A549 (cell line): ENCODE data around the gene ADGRF5.

ENCODE experiments used
- BHLHE40 ChIP-seq: IDR thresholded peaks from 2 replicates; pipeline ENCODE4 v1.6.1; 2012; ENCODE audit warnings: low read depth, low read length, inconsistent platforms
- CHD2 ChIP-seq: fragments of 150-350 bp; IDR thresholded peaks from 2 replicates; pipeline ENCODE4 v1.6.1; 2014; ENCODE audit warnings: low read length; ENCODE audit not compliant: partially characterized antibody
- CTCF ChIP-seq: fragments of >200 bp; sonication (Bioruptor Twin); formaldehyde crosslinking; IDR thresholded peaks from 3 replicates; pipeline ENCODE4 v1.5.1; 2016
- EP300 ChIP-seq, 2 experiments: fragments of >200 bp; sonication (Bioruptor Twin); formaldehyde crosslinking; IDR thresholded peaks; 2 replicates in 1 of 2; 3 replicates in 1 of 2; pipeline ENCODE4 v1.6.1; 2016 to 2017
- HDAC2 ChIP-seq: fragments of 200-600 bp; sonication (generic); IDR thresholded peaks from 2 replicates; pipeline ENCODE4 v1.6.1; 2016
- JUN ChIP-seq, 2 experiments: fragments of >200 bp; sonication (Bioruptor Twin); formaldehyde crosslinking; IDR thresholded peaks; 2 replicates in 1 of 2; 3 replicates in 1 of 2; pipeline ENCODE4 v1.6.1; 2016 to 2017
- JUNB ChIP-seq: fragments of >200 bp; sonication (Bioruptor Twin); formaldehyde crosslinking; IDR thresholded peaks from 2 replicates; pipeline ENCODE4 v1.6.1; 2016
- KDM5A ChIP-seq: fragments of 200-600 bp; sonication (generic); IDR thresholded peaks from 2 replicates; pipeline ENCODE4 v1.6.1; 2016; ENCODE audit warnings: antibody characterized with exemption, mild to moderate bottlenecking
- POLR2A ChIP-seq: IDR thresholded peaks from 2 replicates; pipeline ENCODE4 v1.6.1; 2012; ENCODE audit warnings: mild to moderate bottlenecking, low read length
- RFX5 ChIP-seq: fragments of 450-650 bp; IDR thresholded peaks from 2 replicates; pipeline ENCODE4 v1.7.1; 2014; ENCODE audit warnings: antibody characterized with exemption, mild to moderate bottlenecking, moderate library complexity
- SMC3 ChIP-seq: fragments of >200 bp; sonication (Bioruptor Twin); formaldehyde crosslinking; IDR thresholded peaks from 3 replicates; pipeline ENCODE4 v1.6.1; 2018; ENCODE audit warnings: inconsistent platforms
- TF ChIP-seq, protein P1 (sequence below): IDR thresholded peaks from 2 replicates; pipeline ENCODE4 v1.6.1; 2012
- TF ChIP-seq, protein P2 (sequence below): fragments of 200-600 bp; sonication (generic); IDR thresholded peaks from 2 replicates; pipeline ENCODE4 v1.6.1; 2016; ENCODE audit warnings: antibody characterized with exemption, mild to moderate bottlenecking, moderate library complexity

GRCh38 chr6:46808806-46809205 is 112.9 kb downstream of the ADGRF5 start:
- TF ChIP-seq BHLHE40 (no peak), KDM5A (no peak), POLR2A (no peak), SMC3 (no peak), HDAC2 (no peak), RFX5 (no peak), EP300 (IDR thresholded peaks at IDR 0.05) (no peak), CTCF (no peak), JUN (IDR thresholded peaks at IDR 0.05) (no peak), CHD2 (no peak), JUNB (no peak)
- TF ChIP-seq, protein P1, sequence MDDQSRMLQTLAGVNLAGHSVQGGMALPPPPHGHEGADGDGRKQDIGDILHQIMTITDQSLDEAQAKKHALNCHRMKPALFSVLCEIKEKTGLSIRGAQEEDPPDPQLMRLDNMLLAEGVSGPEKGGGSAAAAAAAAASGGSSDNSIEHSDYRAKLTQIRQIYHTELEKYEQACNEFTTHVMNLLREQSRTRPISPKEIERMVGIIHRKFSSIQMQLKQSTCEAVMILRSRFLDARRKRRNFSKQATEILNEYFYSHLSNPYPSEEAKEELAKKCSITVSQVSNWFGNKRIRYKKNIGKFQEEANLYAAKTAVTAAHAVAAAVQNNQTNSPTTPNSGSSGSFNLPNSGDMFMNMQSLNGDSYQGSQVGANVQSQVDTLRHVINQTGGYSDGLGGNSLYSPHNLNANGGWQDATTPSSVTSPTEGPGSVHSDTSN = no peak
- TF ChIP-seq, protein P2, sequence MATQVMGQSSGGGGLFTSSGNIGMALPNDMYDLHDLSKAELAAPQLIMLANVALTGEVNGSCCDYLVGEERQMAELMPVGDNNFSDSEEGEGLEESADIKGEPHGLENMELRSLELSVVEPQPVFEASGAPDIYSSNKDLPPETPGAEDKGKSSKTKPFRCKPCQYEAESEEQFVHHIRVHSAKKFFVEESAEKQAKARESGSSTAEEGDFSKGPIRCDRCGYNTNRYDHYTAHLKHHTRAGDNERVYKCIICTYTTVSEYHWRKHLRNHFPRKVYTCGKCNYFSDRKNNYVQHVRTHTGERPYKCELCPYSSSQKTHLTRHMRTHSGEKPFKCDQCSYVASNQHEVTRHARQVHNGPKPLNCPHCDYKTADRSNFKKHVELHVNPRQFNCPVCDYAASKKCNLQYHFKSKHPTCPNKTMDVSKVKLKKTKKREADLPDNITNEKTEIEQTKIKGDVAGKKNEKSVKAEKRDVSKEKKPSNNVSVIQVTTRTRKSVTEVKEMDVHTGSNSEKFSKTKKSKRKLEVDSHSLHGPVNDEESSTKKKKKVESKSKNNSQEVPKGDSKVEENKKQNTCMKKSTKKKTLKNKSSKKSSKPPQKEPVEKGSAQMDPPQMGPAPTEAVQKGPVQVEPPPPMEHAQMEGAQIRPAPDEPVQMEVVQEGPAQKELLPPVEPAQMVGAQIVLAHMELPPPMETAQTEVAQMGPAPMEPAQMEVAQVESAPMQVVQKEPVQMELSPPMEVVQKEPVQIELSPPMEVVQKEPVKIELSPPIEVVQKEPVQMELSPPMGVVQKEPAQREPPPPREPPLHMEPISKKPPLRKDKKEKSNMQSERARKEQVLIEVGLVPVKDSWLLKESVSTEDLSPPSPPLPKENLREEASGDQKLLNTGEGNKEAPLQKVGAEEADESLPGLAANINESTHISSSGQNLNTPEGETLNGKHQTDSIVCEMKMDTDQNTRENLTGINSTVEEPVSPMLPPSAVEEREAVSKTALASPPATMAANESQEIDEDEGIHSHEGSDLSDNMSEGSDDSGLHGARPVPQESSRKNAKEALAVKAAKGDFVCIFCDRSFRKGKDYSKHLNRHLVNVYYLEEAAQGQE = no peak
